Measurements from ENCODE around the gene JARID2. TPM values are rescaled to one million over a fixed set of nuclear protein-coding genes. Genes with fewer than 3 reads are reported as not detected.
A peak's percentile ranks its signal among the peaks of the same experiment; 100 is the strongest.

The JARID2 gene
- total RNA-seq, 1 donor from 2014 or later = 24.2 TPM

DNA sequence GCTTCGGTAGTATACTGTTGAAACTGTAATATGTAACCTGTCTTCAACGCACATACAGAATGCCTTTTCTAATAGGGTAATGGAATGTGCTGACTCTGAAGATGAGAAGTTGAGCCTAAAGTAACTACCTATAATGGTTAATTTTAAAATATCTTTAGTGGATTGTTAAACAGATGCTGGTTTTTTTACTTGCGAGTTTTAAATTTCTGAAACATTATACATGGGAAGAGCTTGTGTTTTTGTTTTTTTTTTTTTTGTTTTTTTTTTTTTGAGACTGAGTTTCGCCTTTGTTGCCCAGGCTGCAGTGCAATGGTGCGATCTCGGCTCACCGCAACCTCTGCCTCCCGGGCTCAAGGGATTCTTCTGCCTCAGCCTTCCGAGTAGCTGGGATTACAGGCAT, 166.9 kb downstream of the JARID2 start:
- Histone ChIP-seq H3K4me3 (ENCODE audit: insufficient read depth, low read depth, low read length) (no peak overlapping the region), H3K79me2 (ENCODE audit: insufficient read depth, low read length) (peaks cover 50% of the 10 kb centered on the region), H3K27me3 (ENCODE audit: insufficient read depth, low read length) (no peaks in the 10 kb centered on the region), H2AFZ (ENCODE audit: low read depth, low read length) (no peak overlapping the region), H3K4me1 (ENCODE audit: insufficient read depth, low read length) (peaks cover 8% of the 10 kb centered on the region), H3K36me3 (ENCODE audit: insufficient read depth, low read length) (peaks cover 4% of the 10 kb centered on the region), H3K9ac (ENCODE audit: low read length) (no peak overlapping the region), H3K9me3 (ENCODE audit: insufficient read depth, low read depth, low read length) (no peaks in the 10 kb centered on the region), H3K27ac (ENCODE audit: low read depth, low read length) (no peak overlapping the region), H4K20me1 (ENCODE audit: insufficient read depth, low read length) (peaks cover 76% of the 10 kb centered on the region), H3K4me2 (ENCODE audit: low read length) (no peak overlapping the region)
- FAIRE-seq = no peak
- no peaks in the 10 kb centered on the region for H3K27me3 Mint-ChIP-seq (ENCODE audit: low read depth, unreplicated experiment)
- peaks cover 6% of the 10 kb centered on the region for H3K36me3 Mint-ChIP-seq (ENCODE audit: low read depth, unreplicated experiment)
- H3K27ac Mint-ChIP-seq (ENCODE audit: unreplicated experiment) = no peak overlapping the region
- H3K4me3 Mint-ChIP-seq (ENCODE audit: unreplicated experiment) = no peak overlapping the region
- no peak for DNase-seq (ENCODE audit: low read depth)
- H3K9me3 Mint-ChIP-seq (ENCODE audit: unreplicated experiment) = peaks cover 2% of the 10 kb centered on the region
- no peak for TF ChIP-seq EZH2 (IDR thresholded peaks at IDR 0.05; ENCODE audit: insufficient read depth, low read length)
- TF ChIP-seq, protein P1, sequence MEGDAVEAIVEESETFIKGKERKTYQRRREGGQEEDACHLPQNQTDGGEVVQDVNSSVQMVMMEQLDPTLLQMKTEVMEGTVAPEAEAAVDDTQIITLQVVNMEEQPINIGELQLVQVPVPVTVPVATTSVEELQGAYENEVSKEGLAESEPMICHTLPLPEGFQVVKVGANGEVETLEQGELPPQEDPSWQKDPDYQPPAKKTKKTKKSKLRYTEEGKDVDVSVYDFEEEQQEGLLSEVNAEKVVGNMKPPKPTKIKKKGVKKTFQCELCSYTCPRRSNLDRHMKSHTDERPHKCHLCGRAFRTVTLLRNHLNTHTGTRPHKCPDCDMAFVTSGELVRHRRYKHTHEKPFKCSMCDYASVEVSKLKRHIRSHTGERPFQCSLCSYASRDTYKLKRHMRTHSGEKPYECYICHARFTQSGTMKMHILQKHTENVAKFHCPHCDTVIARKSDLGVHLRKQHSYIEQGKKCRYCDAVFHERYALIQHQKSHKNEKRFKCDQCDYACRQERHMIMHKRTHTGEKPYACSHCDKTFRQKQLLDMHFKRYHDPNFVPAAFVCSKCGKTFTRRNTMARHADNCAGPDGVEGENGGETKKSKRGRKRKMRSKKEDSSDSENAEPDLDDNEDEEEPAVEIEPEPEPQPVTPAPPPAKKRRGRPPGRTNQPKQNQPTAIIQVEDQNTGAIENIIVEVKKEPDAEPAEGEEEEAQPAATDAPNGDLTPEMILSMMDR (IDR thresholded peaks at IDR 0.05; ENCODE audit: insufficient read depth, low read depth, low read length) = no peak
- peaks cover 22% of the 10 kb centered on the region for H3K4me1 Mint-ChIP-seq (ENCODE audit: low read depth, unreplicated experiment)

DNA sequence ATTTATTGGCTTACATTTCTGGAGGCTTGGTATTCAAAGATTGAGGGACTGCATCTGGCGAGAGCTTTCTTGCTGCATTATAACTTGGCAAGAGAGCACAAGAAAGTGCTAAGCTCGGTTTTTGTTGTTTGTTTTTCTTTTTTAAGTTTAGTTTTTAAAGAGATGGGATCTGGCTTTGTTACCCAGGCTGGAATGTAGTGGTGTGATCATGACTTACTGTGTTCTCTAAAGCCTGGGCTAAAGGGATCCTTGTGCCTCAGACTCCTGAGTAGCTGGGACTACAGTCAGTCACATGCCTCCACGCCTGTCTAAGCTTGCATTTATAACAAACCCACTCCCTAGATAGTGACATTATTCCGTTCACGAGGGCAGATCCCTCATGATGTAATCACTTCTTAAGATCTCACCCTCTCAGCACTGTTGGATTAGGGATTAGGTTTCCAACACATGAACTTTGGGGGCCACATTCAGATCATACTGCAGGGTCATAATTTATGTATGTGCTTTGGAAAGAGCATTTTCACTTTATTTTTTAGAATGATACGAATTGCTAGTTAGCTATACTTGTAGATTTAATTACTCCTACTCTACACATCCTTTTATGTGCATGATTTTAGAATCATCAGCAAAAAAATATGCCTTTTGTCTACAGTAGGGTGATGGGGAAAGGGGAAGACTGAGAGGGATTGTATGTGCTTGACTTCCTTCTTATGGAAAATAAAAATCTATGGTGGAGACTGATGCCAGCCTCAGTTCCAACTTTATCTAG, 167.8 kb downstream of the JARID2 start:
- peaks cover 24% of the 10 kb centered on the region for H3K4me1 Mint-ChIP-seq (ENCODE audit: low read depth, unreplicated experiment)

More for the DNA sequence above, 167.8 kb downstream of the JARID2 start:
- Mint-ChIP-seq H3K4me3 (ENCODE audit: unreplicated experiment) (no peak overlapping the region), H3K36me3 (ENCODE audit: low read depth, unreplicated experiment) (peaks cover 6% of the 10 kb centered on the region), H3K27ac (ENCODE audit: unreplicated experiment) (no peak overlapping the region), H3K27me3 (ENCODE audit: low read depth, unreplicated experiment) (no peaks in the 10 kb centered on the region), H3K9me3 (ENCODE audit: unreplicated experiment) (peaks cover 2% of the 10 kb centered on the region)
- peaks cover 9% of the 10 kb centered on the region for H3K4me1 ChIP-seq (ENCODE audit: insufficient read depth, low read length)
- FAIRE-seq (no peak), DNase-seq (ENCODE audit: low read depth) (peak; percentile 52)
- H3K79me2 ChIP-seq (ENCODE audit: insufficient read depth, low read length) = peaks cover 43% of the 10 kb centered on the region
- no peaks in the 10 kb centered on the region for H3K27me3 ChIP-seq (ENCODE audit: insufficient read depth, low read length)
- peaks cover 78% of the 10 kb centered on the region for H4K20me1 ChIP-seq (ENCODE audit: insufficient read depth, low read length)
- no peak overlapping the region for H3K4me3 ChIP-seq (ENCODE audit: insufficient read depth, low read depth, low read length)
- H3K36me3 ChIP-seq (ENCODE audit: insufficient read depth, low read length) = peaks cover 4% of the 10 kb centered on the region
- H3K9ac ChIP-seq (ENCODE audit: low read length) = no peak overlapping the region
- H3K4me2 ChIP-seq (ENCODE audit: low read length) = no peak overlapping the region
- no peak overlapping the region for H3K27ac ChIP-seq (ENCODE audit: low read depth, low read length)
- no peaks in the 10 kb centered on the region for H3K9me3 ChIP-seq (ENCODE audit: insufficient read depth, low read depth, low read length)
- no peak for TF ChIP-seq EZH2 (IDR thresholded peaks at IDR 0.05; ENCODE audit: insufficient read depth, low read length)
- TF ChIP-seq, protein P1 (IDR thresholded peaks at IDR 0.05; ENCODE audit: insufficient read depth, low read depth, low read length) = no peak
- H2AFZ ChIP-seq (ENCODE audit: low read depth, low read length) = no peak overlapping the region
